Stimulated activated CD8-positive, alpha-beta memory T cell treated with anti-CD3 and anti-CD28 coated beads, Interleukin-12 subunit alpha, Interleukin-12 subunit beta, amount 100 ng/mL, for 1 hour (primary cell): ENCODE measurements around the gene OR5AU1.

Experiments used
- DNase-seq: peaks from one replicate; pipeline ENCODE4 v3.0.0-alpha.2; 2020; ENCODE audit warnings: low read depth

OR5AU1 gene

GRCh38 chr14:21106498-21107282, 49.2 kb downstream of the OR5AU1 start:
- peak; percentile 68 for DNase-seq

- DNase-seq = no peak
Measured at GRCh38 chr14:21106176-21106497, 49.7 kb downstream of the OR5AU1 start.

DNA sequence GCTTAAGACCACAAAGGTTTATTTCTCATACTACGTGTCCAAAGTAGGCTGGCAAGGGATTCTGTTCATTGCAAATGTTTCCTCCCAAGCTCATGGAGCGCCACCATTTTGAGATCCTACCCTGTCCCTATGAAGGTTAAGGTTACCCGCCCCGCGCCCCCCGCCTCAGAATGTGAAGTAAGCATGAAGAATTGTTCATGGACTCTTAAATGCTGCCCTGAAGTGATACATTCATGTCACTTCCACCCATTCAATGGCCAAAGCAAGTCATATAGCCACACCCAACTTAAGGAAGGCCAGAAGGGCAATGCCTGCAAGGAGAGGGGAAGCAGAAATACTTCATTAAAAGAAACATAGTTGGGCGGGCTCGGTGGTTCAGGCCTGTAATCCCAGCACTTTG, 50.8 kb downstream of the OR5AU1 start:
- DNase-seq = no peak
